Mesenchymal stem cell (in vitro differentiated cells and primary cell): ENCODE measurements around the gene ADAP1.
A peak's percentile ranks its signal among the peaks of the same experiment; 100 is the strongest.

Experiments
- DNase-seq: peaks from one replicate; pipeline ENCODE4 v3.0.0-alpha.2; 2013
- H2AFZ ChIP-seq: one replicate; pipeline ENCODE4 v1.6.1; 2013; ENCODE audit warnings: low read depth, mild to moderate bottlenecking, control low read depth, inconsistent platforms, low read length, moderate library complexity
- H2AK5ac ChIP-seq: 2 replicates; pipeline ENCODE4 v1.6.1; 2013; ENCODE audit warnings: low read length, moderate library complexity, mild to moderate bottlenecking, inconsistent platforms; ENCODE audit not compliant: severe bottlenecking
- H2BK120ac ChIP-seq: one replicate; pipeline ENCODE4 v1.6.1; 2013; ENCODE audit warnings: low read depth, mild to moderate bottlenecking, inconsistent platforms, low read length, moderate library complexity
- H2BK12ac ChIP-seq, 2 experiments: one replicate each; pipeline ENCODE4 v1.6.1; 2013; ENCODE audit warnings: inconsistent platforms in 2 of 2, low read length in 2 of 2, mild to moderate bottlenecking in 2 of 2, moderate library complexity in 2 of 2, control low read depth in 1 of 2
- H2BK15ac ChIP-seq: one replicate; pipeline ENCODE4 v1.6.1; 2013; ENCODE audit warnings: mild to moderate bottlenecking, low read depth, inconsistent platforms; ENCODE audit not compliant: poor library complexity, severe bottlenecking
- H2BK5ac ChIP-seq: 2 replicates; pipeline ENCODE4 v1.6.1; 2013; ENCODE audit warnings: low read depth, mild to moderate bottlenecking, low read length, control low read depth, inconsistent platforms; ENCODE audit not compliant: poor library complexity, severe bottlenecking
- H3K14ac ChIP-seq, 2 experiments: one replicate each; pipeline ENCODE4 v1.6.1; 2013; ENCODE audit warnings: inconsistent platforms in 2 of 2, low read length in 2 of 2, control low read depth in 1 of 2, mild to moderate bottlenecking in 1 of 2, moderate library complexity in 1 of 2
- H3K18ac ChIP-seq, 2 experiments: one replicate each; pipeline ENCODE4 v1.6.1; 2013; ENCODE audit warnings: inconsistent platforms in 2 of 2, low read length in 2 of 2, control low read depth in 1 of 2, low read depth in 1 of 2, mild to moderate bottlenecking in 1 of 2
- H3K23ac ChIP-seq, 2 experiments: one replicate each; pipeline ENCODE4 v1.6.1; 2013; ENCODE audit warnings: inconsistent platforms in 2 of 2, low read length in 2 of 2, mild to moderate bottlenecking in 2 of 2, moderate library complexity in 2 of 2, control low read depth in 1 of 2
- H3K27ac ChIP-seq: 2 replicates; pipeline ENCODE4 v1.5.1; 2013; ENCODE audit warnings: mild to moderate bottlenecking, moderate library complexity, low read length, control low read depth, inconsistent platforms; ENCODE audit not compliant: poor library complexity, severe bottlenecking
- H3K27me3 ChIP-seq, 2 experiments: 2 replicates each; pipeline versions ENCODE4 v1.6.1 to v1.7.0; 2013; ENCODE audit warnings: low read length in 2 of 2, mild to moderate bottlenecking in 2 of 2, moderate library complexity in 2 of 2, control low read depth in 1 of 2, inconsistent platforms in 1 of 2; ENCODE audit not compliant: control insufficient read depth in 1 of 2, insufficient read depth in 1 of 2
- H3K36me3 ChIP-seq, 2 experiments: 2 replicates each; pipeline versions ENCODE4 v1.6.1 to v1.7.0; 2013; ENCODE audit warnings: low read length in 2 of 2, control low read depth in 1 of 2, inconsistent platforms in 1 of 2, low read depth in 1 of 2, mild to moderate bottlenecking in 1 of 2; ENCODE audit not compliant: insufficient read depth in 2 of 2, control insufficient read depth in 1 of 2
- H3K4ac ChIP-seq, 2 experiments: one replicate each; pipeline ENCODE4 v1.6.1; 2013; ENCODE audit warnings: inconsistent platforms in 2 of 2, low read length in 2 of 2, mild to moderate bottlenecking in 2 of 2, moderate library complexity in 2 of 2, control low read depth in 1 of 2, low read depth in 1 of 2
- H3K4me1 ChIP-seq: 2 replicates; pipeline ENCODE4 v1.6.1; 2013; ENCODE audit warnings: low read depth, low read length, control low read depth; ENCODE audit not compliant: control insufficient read depth, insufficient read depth
- H3K4me2 ChIP-seq: 2 replicates; pipeline ENCODE4 v1.6.1; 2013; ENCODE audit warnings: low read length, mild to moderate bottlenecking, inconsistent platforms; ENCODE audit not compliant: poor library complexity, severe bottlenecking
- H3K4me3 ChIP-seq, 2 experiments: 2 replicates each; pipeline versions ENCODE4 v1.5.1 to v1.7.0; 2013; ENCODE audit warnings: low read length in 2 of 2, mild to moderate bottlenecking in 2 of 2, control low read depth in 1 of 2, low read depth in 1 of 2; ENCODE audit not compliant: insufficient read depth in 1 of 2
- H3K79me1 ChIP-seq: replicated peaks from 2 replicates; pipeline ENCODE4 v1.6.1; 2013; ENCODE audit warnings: mild to moderate bottlenecking, control low read depth, low read length, inconsistent platforms; ENCODE audit not compliant: poor library complexity, severe bottlenecking
- H3K9ac ChIP-seq: 2 replicates; pipeline ENCODE4 v1.7.0; 2013; ENCODE audit warnings: mild to moderate bottlenecking, low read length, moderate library complexity
- H3K9me3 ChIP-seq: 2 replicates; pipeline ENCODE4 v1.7.0; 2013; ENCODE audit warnings: mild to moderate bottlenecking, low read length; ENCODE audit not compliant: control insufficient read depth
- H4K8ac ChIP-seq: one replicate; pipeline ENCODE4 v1.6.1; 2013; ENCODE audit warnings: inconsistent platforms, mild to moderate bottlenecking, low read length, moderate library complexity
- H4K91ac ChIP-seq: one replicate; pipeline ENCODE4 v1.6.1; 2013; ENCODE audit warnings: mild to moderate bottlenecking, low read length, inconsistent platforms
- WGBS: methylation state at CpG from one replicate; pipeline ENCODE4 v1.1.7; 2013; ENCODE audit warnings: mixed read lengths; 5-methylcytosine and 5-hydroxymethylcytosine counted together

Gene ADAP1

DNA sequence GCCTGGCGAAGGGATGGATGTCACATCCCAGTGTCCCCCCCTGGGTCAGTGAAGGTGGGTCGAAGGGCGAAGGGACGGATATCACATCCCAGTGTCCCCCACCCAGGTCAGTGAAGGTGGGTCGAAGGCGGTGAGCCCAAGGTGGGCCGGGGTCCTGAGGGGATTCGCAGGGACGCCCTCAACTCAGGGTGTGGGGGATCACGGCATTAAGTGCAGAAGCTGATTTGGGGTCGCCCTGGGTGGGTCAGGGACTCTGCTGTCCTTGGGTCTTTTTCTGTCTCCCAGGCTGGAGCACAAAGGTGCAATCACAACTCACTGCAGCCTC is 21.9 kb downstream of the ADAP1 start:
- Histone ChIP-seq H3K9me3 (no peaks in the 10 kb centered on the region), H3K4me3 (no peak overlapping the region), H3K36me3 (no peaks in the 10 kb centered on the region), H3K4me2 (no peak overlapping the region), H2AFZ (no peak overlapping the region), H3K79me1 (no peaks in the 10 kb centered on the region), H2BK5ac (no peak overlapping the region), H2AK5ac (no peak overlapping the region), H2BK120ac (no peak overlapping the region), H3K27ac (no peak overlapping the region), H3K27me3 (peaks cover 15 to 28% of the 10 kb centered on the region in 2 experiments), H4K91ac (no peak overlapping the region), H3K4ac (no peak overlapping the region), H3K14ac (no peak overlapping the region), H2BK12ac (no peak overlapping the region), H2BK15ac (no peak overlapping the region), H3K9ac (no peak overlapping the region), H4K8ac (no peak overlapping the region), H3K18ac (no peak overlapping the region), H3K23ac (no peak overlapping the region), H3K4me1 (peaks cover 17% of the 10 kb centered on the region)
- no peak for DNase-seq
- 93% methylated on average over 11 of the region's 11 CpGs for WGBS

DNA sequence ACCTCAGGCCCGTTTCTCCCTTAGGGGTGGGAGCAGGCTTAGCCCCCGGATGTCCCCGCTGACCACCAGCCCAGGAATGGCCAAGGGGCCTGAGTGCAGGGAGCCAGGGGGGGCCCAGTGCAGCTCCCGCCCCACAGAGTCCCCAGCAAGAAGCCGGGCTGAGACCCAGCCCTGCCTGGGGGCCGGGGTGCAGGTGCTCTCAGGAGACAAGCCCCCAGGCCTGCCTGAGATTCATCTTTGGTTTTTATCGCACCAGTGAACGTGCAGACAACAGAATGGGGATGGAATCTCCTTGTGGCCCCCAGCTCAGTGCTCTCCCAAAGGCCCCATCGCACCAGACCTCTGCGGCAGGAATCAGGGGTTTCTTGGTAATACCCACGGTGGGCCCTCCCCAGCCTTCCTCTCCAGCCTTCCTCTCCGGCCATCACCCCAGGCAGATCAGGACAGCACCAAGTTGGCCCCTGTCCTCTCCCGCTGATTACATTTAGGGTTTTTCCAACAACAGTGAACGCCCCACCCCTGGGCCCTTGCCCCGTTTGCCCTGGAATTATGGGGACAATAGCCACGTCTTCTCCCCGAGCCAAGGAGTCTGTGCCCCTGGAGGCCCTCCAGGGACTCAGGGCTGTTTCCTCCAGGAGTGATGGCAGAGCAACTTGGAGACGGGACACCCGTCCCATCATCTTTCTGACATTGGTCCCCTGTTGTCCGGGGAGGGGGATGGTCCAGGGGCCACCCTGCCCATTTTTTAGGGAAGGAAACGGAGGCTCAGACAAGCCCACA is 22.4 kb downstream of the ADAP1 start:
- Histone ChIP-seq H3K27me3 (peaks cover 15 to 28% of the 10 kb centered on the region in 2 experiments), H3K4me2 (no peak overlapping the region), H3K4me3 (no peak overlapping the region), H2BK15ac (no peak overlapping the region), H4K91ac (no peak overlapping the region), H3K9ac (no peak overlapping the region), H3K4ac (no peak overlapping the region), H2AFZ (no peak overlapping the region), H3K79me1 (no peaks in the 10 kb centered on the region), H2AK5ac (no peak overlapping the region), H3K18ac (no peak overlapping the region), H3K14ac (no peak overlapping the region), H3K36me3 (no peaks in the 10 kb centered on the region), H4K8ac (no peak overlapping the region), H2BK5ac (no peak overlapping the region), H3K23ac (no peak overlapping the region), H3K9me3 (no peaks in the 10 kb centered on the region), H3K27ac (no peak overlapping the region), H2BK12ac (no peak overlapping the region), H2BK120ac (no peak overlapping the region), H3K4me1 (peaks cover 17% of the 10 kb centered on the region)
- 89% methylated on average over 21 of the region's 21 CpGs for WGBS
- DNase-seq: no peak

DNA sequence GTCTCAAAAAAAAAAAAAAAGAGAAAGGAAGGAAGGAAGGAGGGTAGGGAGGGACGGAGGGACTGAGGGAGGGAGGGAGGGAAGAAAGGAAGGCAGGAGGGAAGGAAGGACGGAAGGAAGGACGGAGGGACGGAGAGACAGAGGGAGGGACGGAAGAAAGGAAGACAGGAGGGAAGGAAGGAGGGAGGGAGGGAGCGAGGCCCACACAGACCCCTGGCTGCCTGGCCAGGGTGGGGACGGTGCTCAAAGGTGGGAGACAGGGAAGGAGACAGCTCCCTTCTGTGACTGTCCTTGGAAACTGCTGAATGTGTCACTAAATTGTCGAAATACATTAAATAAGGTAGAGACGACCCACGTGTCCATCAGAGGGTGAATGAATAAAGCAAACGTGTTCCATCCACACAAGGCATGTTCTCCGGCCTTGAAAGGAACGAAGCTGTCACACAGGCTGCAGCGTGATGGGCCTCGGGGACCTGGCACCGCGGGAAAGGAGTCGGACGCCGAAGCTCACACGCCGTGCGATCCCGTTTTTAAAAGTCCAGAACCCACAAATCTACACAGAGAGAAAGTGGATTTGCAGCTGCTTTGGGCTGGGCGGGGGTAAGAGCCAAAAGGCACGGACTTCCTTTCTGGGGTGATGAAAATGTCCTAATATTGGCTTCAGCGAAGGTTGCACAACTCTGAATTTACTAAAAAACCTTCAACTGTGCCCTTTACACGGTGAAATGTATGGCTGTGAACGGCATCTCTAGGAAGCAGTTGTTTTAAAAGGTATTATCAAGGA is 23.3 kb downstream of the ADAP1 start:
- Histone ChIP-seq H4K91ac (no peak overlapping the region), H2BK120ac (no peak overlapping the region), H3K4me3 (no peak overlapping the region), H3K27ac (no peak overlapping the region), H3K9ac (no peak overlapping the region), H2BK5ac (no peak overlapping the region), H3K23ac (no peak overlapping the region), H3K36me3 (no peaks in the 10 kb centered on the region), H3K4me2 (no peak overlapping the region), H2BK12ac (no peak overlapping the region), H2AK5ac (peak overlapping the region; percentile 16), H3K79me1 (no peaks in the 10 kb centered on the region), H3K4ac (no peak overlapping the region), H3K14ac (no peak overlapping the region), H4K8ac (no peak overlapping the region), H3K27me3 (peaks cover 15 to 28% of the 10 kb centered on the region in 2 experiments), H3K9me3 (no peaks in the 10 kb centered on the region), H3K4me1 (peaks cover 13% of the 10 kb centered on the region), H3K18ac (no peak overlapping the region), H2AFZ (no peak overlapping the region), H2BK15ac (no peak overlapping the region)
- 82% methylated on average over 29 of the region's 29 CpGs for WGBS
- no peak for DNase-seq

DNA sequence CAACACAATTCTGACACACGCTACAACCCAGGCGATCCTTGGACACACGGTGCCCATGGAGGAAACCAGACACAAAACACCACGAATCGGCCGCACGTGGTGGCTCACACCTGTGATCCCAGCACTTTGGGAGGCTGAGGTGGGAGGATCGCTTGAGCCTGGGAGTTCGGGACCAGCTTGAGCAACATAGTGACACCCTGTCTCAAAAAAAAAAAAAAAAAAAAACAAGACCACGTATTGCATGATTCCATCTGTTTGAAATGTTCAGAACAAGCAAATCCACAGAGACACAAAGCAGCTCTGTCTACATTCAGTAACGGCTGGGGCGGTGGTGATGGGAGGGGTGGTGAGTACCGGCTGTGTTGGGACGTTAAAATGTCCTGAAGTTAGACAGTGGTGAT is 25.2 kb downstream of the ADAP1 start:
- H2BK15ac ChIP-seq: no peak overlapping the region
- peak overlapping the region in 1 of 2 experiments; percentile 42 for H3K18ac ChIP-seq
- H3K4me1 ChIP-seq: peaks cover 12% of the 10 kb centered on the region
- no peak overlapping the region for H2AK5ac ChIP-seq
- peak overlapping the region; percentile 66 for H3K9ac ChIP-seq
- H3K27me3 ChIP-seq: peaks cover 15 to 22% of the 10 kb centered on the region in 2 experiments
- no peak overlapping the region for H3K4me2 ChIP-seq
- no peak overlapping the region for H4K91ac ChIP-seq
- H3K4me3 ChIP-seq: no peak overlapping the region
- no peak overlapping the region for H3K23ac ChIP-seq
- H2BK5ac ChIP-seq: no peak overlapping the region
- no peak overlapping the region for H2BK12ac ChIP-seq
- H3K9me3 ChIP-seq: no peaks in the 10 kb centered on the region
- no peaks in the 10 kb centered on the region for H3K79me1 ChIP-seq
- no peak overlapping the region for H4K8ac ChIP-seq
- H2BK120ac ChIP-seq: no peak overlapping the region
- no peaks in the 10 kb centered on the region for H3K36me3 ChIP-seq
- DNase-seq: no peak
- no peak overlapping the region for H3K14ac ChIP-seq
- 91% methylated on average over 11 of the region's 14 CpGs for WGBS
- no peak overlapping the region for H3K27ac ChIP-seq
- no peak overlapping the region for H2AFZ ChIP-seq
- H3K4ac ChIP-seq: no peak overlapping the region
